Measurements from ENCODE around the gene PCDH17. TPM values are rescaled to one million over a fixed set of nuclear protein-coding genes. Genes with fewer than 3 reads are reported as not detected.

Gene PCDH17
- total and polyA plus RNA-seq, 10 of the 15 experiments (the other 5 are each of a cell fraction or from before 2014, with no cell fraction given): under 0.01 to 0.58 (median 0.07) TPM; not detected in 6

- TF ChIP-seq EZH2 (IDR thresholded peaks at IDR 0.05; ENCODE audit: borderline replicate concordance, control insufficient read depth, low read depth, low read length) (no peak), ZBED1 (IDR thresholded peaks at IDR 0.05; ENCODE audit: borderline replicate concordance) (no peak), ZNF274 (IDR thresholded peaks at IDR 0.05; ENCODE audit: insufficient read depth, insufficient read length) (no peak)
Observed at GRCh38 chr13:57641051-57641450, 9.5 kb downstream of the PCDH17 start (continued).

GRCh38 chr13:57644106-57644505, 12.6 kb downstream of the PCDH17 start:
- BruUV-seq (replicated peaks): no TSS peak
- H3K9ac ChIP-seq (ENCODE audit: control insufficient read depth, insufficient read depth, low read length): no peak overlapping the region
- no peak overlapping the region for H3K27ac ChIP-seq (ENCODE audit: control insufficient read depth, insufficient read depth)
- no peak overlapping the region for H2AFZ ChIP-seq (ENCODE audit: control insufficient read depth, low read depth, low read length)
- no peaks in the 10 kb centered on the region for H3K79me2 ChIP-seq (ENCODE audit: control insufficient read depth, insufficient read depth, low read length)
- no peaks in the 10 kb centered on the region for H3K4me1 ChIP-seq (ENCODE audit: control insufficient read depth, insufficient read depth, low read length)
- CTCF ChIA-PET: no interaction called here
- H3K36me3 ChIP-seq (ENCODE audit: control insufficient read depth in 2 of 2, insufficient read depth in 2 of 2, low read length in 1 of 2): no peaks in the 10 kb centered on the region
- WGBS (ENCODE audit: insufficient coverage, insufficient replicate concordance, low lambda C conversion rate, missing lambda C conversion rate): 37% methylated on average over 3 of the region's 3 CpGs
- no peaks in the 10 kb centered on the region for H3K9me3 ChIP-seq (replicated peaks; ENCODE audit: control insufficient read depth, insufficient read depth, low read length)
- no peak overlapping the region for H3K4me2 ChIP-seq (ENCODE audit: control insufficient read depth, insufficient read depth)
- intact Hi-C loops (cut with micrococcal nuclease; ENCODE audit: unreplicated experiment) (no loop called here), in situ Hi-C loops (cut with MboI) (loop anchor here (25.0 kb wide), 1 partner anchor 1318 kb away; no protein-coding TSS in a partner anchor)
- no peak for FAIRE-seq
- no peaks in the 10 kb centered on the region for H4K20me1 ChIP-seq (ENCODE audit: control insufficient read depth, insufficient read depth)
- DNase-seq (ENCODE audit: low read depth, low spot score): no peak
- H3K27me3 ChIP-seq (replicated peaks in 1 of 2; ENCODE audit: control insufficient read depth in 2 of 2, insufficient read depth in 2 of 2, low read length in 1 of 2): no peaks in the 10 kb centered on the region
- no peak for TF ChIP-seq ASH2L (IDR thresholded peaks at IDR 0.05; ENCODE audit: borderline replicate concordance, low read depth)
- no peak for TF ChIP-seq KLF5 (IDR thresholded peaks at IDR 0.05; ENCODE audit: partially characterized antibody)
- no peak for TF ChIP-seq TAF1 (IDR thresholded peaks at IDR 0.05; ENCODE audit: borderline replicate concordance, low read depth, low read length)
- TF ChIP-seq LARP7 (IDR thresholded peaks at IDR 0.05): no peak
- TF ChIP-seq NR2C2 (IDR thresholded peaks at IDR 0.05; ENCODE audit: borderline replicate concordance, control insufficient read depth, insufficient read length, low read depth): no peak
- TF ChIP-seq EED (IDR thresholded peaks at IDR 0.05; ENCODE audit: low read depth): no peak
- TF ChIP-seq POLR2AphosphoS2 (IDR thresholded peaks at IDR 0.05; ENCODE audit: low read depth, low read length): no peak
- no peak for TF ChIP-seq E2F4 (IDR thresholded peaks at IDR 0.05; ENCODE audit: low read depth, low read length)
- TF ChIP-seq TCF7 (IDR thresholded peaks at IDR 0.05; ENCODE audit: borderline replicate concordance): no peak
- no peak for TF ChIP-seq ZNF274 (IDR thresholded peaks at IDR 0.05; ENCODE audit: insufficient read depth, insufficient read length)
- no peak for TF ChIP-seq SKIL (IDR thresholded peaks at IDR 0.05; ENCODE audit: low read depth, poor library complexity, severe bottlenecking)
- TF ChIP-seq IRF5 (IDR thresholded peaks at IDR 0.05; ENCODE audit: borderline replicate concordance): no peak
- no peak for TF ChIP-seq SREBF2 (IDR thresholded peaks at IDR 0.05; ENCODE audit: low read length)
- no peak for TF ChIP-seq SUPT20H (IDR thresholded peaks at IDR 0.05; ENCODE audit: borderline replicate concordance, control insufficient read depth, low read depth, low read length)
- no peak for TF ChIP-seq FOXK2 (IDR thresholded peaks at IDR 0.05)
- TF ChIP-seq YBX1 (IDR thresholded peaks at IDR 0.05): no peak
- no peak for TF ChIP-seq STAT3 (IDR thresholded peaks at IDR 0.05; ENCODE audit: low read depth, low read length)
- TF ChIP-seq SPI1 (IDR thresholded peaks at IDR 0.05; ENCODE audit: borderline replicate concordance, insufficient read depth, low read depth, low read length): no peak
- TF ChIP-seq RB1 (IDR thresholded peaks at IDR 0.05; ENCODE audit: borderline replicate concordance): no peak
- RAD21 ChIA-PET (ENCODE audit: unreplicated experiment): no interaction called here
- ATAC-seq: no peak
- H3K4me3 ChIP-seq: no peak overlapping the region
- SMC1A ChIA-PET (ENCODE audit: uncharacterized antibody, unreplicated experiment): no interaction called here
- POLR2A ChIA-PET: no interaction called here

All from GM12878 (cell line).